Activated CD8-positive, alpha-beta T cell treated with anti-CD3 and anti-CD28 coated beads for 36 hours (primary cell): ENCODE measurements around the gene IPP. TPM values are rescaled to one million over a fixed set of nuclear protein-coding genes. Genes with fewer than 3 reads are reported as not detected.

ENCODE experiments used
- ATAC-seq: fragments of 200-7000 bp; cut with Tn5 transposase; one replicate; pipeline ENCODE4 v1.10.0; 2021; ENCODE audit warnings: mild to moderate bottlenecking, moderate library complexity
- CTCF ChIA-PET: fragments of 350-600 bp; sonication (Branson Sonifier 250); formaldehyde crosslinking; loops from one replicate; lab custom pipeline; 2021; ENCODE audit warnings: antibody characterized with exemption; lab: Charles Lee
- POLR2A ChIA-PET: fragments of 350-600 bp; sonication (Branson Sonifier 250); formaldehyde crosslinking; loops from one replicate; lab custom pipeline; 2021; ENCODE audit warnings: antibody characterized with exemption; lab: Charles Lee
- DNase-seq: peaks from one replicate; pipeline ENCODE4 v3.0.0-alpha.2; 2020
- H3K27ac Mint-ChIP-seq: one replicate; pipeline ENCODE4 v1.8.0; 2021; ENCODE audit warnings: mild to moderate bottlenecking, mixed read lengths
- H3K27me3 Mint-ChIP-seq: one replicate; pipeline ENCODE4 v1.8.0; 2021; ENCODE audit warnings: mixed read lengths
- H3K36me3 Mint-ChIP-seq: one replicate; pipeline ENCODE4 v1.8.0; 2021; ENCODE audit warnings: low read depth, mixed read lengths
- H3K4me1 Mint-ChIP-seq: one replicate; pipeline ENCODE4 v1.8.0; 2021; ENCODE audit warnings: low read depth, mixed read lengths
- H3K4me3 Mint-ChIP-seq: one replicate; pipeline ENCODE4 v1.8.0; 2021; ENCODE audit warnings: mild to moderate bottlenecking, moderate library complexity, mixed read lengths
- H3K9me3 Mint-ChIP-seq: one replicate; pipeline ENCODE4 v1.8.0; 2021; ENCODE audit warnings: mixed read lengths
- intact Hi-C: fragments of 100-400 bp; cut with micrococcal nuclease; formaldehyde crosslinking; loops from one replicate; pipeline ENCODE4 v1.10.0; 2022
- total RNA-seq, 2 experiments: library from RNA; stranded (reverse); gene quantifications; one replicate each; pipeline ENCODE4 v1.2.3, GENCODE V29; 2021
- TF ChIP-seq, protein P1 (sequence below): fragments of 200-600 bp; IDR thresholded peaks from one replicate; pipeline ENCODE4 v1.8.0; 2022; ENCODE audit warnings: antibody characterized with exemption, mild to moderate bottlenecking

Gene IPP
- total RNA-seq, 2 experiments from 2014 or later, result 14.7 to 16.7 TPM

- Mint-ChIP-seq H3K4me1 (peaks cover 5% of the 10 kb centered on the region), H3K9me3 (no peaks in the 10 kb centered on the region), H3K27me3 (no peaks in the 10 kb centered on the region), H3K4me3 (no peak overlapping the region), H3K36me3 (peaks cover 46% of the 10 kb centered on the region), H3K27ac (no peak overlapping the region)
- ATAC-seq, result no peak
- CTCF ChIA-PET, result interaction anchor here (0.7 to 1.1 kb wide), 2 partner anchors 10 to 22 kb away, joined by 3 read pairs; no protein-coding TSS in a partner anchor
- intact Hi-C loops, result no loop called here
- no peak for DNase-seq
- TF ChIP-seq, protein P1, sequence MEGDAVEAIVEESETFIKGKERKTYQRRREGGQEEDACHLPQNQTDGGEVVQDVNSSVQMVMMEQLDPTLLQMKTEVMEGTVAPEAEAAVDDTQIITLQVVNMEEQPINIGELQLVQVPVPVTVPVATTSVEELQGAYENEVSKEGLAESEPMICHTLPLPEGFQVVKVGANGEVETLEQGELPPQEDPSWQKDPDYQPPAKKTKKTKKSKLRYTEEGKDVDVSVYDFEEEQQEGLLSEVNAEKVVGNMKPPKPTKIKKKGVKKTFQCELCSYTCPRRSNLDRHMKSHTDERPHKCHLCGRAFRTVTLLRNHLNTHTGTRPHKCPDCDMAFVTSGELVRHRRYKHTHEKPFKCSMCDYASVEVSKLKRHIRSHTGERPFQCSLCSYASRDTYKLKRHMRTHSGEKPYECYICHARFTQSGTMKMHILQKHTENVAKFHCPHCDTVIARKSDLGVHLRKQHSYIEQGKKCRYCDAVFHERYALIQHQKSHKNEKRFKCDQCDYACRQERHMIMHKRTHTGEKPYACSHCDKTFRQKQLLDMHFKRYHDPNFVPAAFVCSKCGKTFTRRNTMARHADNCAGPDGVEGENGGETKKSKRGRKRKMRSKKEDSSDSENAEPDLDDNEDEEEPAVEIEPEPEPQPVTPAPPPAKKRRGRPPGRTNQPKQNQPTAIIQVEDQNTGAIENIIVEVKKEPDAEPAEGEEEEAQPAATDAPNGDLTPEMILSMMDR, result no peak
- POLR2A ChIA-PET, result interaction anchor here (0.6 kb wide), 2 partner anchors 78 to 345 kb away, joined by 4 to 5 read pairs; no protein-coding TSS in a partner anchor
Measured at GRCh38 chr1:45656573-45657226, 93.8 kb downstream of the IPP start.

GRCh38 chr1:45654540-45655280 is 95.7 kb downstream of the IPP start:
- H3K4me3 Mint-ChIP-seq, result no peak overlapping the region
- ChIA-PET POLR2A (interaction anchor here (1.0 to 1.4 kb wide), 2 partner anchors 28 to 133 kb away, joined by 3 read pairs; partner anchors contain the start of gene PRDX1), CTCF (interaction anchor here (0.8 kb wide), 1 partner anchor 23 kb away, joined by 4 read pairs; no protein-coding TSS in a partner anchor)

More at GRCh38 chr1:45654540-45655280, 95.7 kb downstream of the IPP start:
- intact Hi-C loops, result no loop called here
- DNase-seq (no peak), ATAC-seq (no peak)
- TF ChIP-seq, protein P1, result no peak
- Mint-ChIP-seq H3K36me3 (peaks cover 57% of the 10 kb centered on the region), H3K27me3 (no peaks in the 10 kb centered on the region), H3K27ac (no peak overlapping the region), H3K4me1 (peaks cover 8% of the 10 kb centered on the region), H3K9me3 (no peaks in the 10 kb centered on the region)

Other genes with a start within 250 kb of the IPP start
- 100 to 1,000 TPM; 547 to 553 TPM for gene PRDX1, start 228.8 kb downstream of the IPP start, total RNA-seq
- 100 to 1,000 TPM; 184 to 186 TPM for gene AKR1A1, start 199.8 kb downstream of the IPP start, total RNA-seq
- 100 to 1,000 TPM; 227 to 246 TPM for gene NASP, start 166.6 kb downstream of the IPP start, total RNA-seq
- 1 to 10 TPM; 1.7 to 1.9 TPM for gene CCDC17, start 126.6 kb downstream of the IPP start, total RNA-seq
- gene GPBP1L1, start 64.1 kb downstream of the IPP start, total RNA-seq, result 100 to 1,000 TPM in 1 of 2 experiments, 10 to 100 TPM in 1; 95.7 to 105 TPM
- gene TMEM69, start 62.5 kb downstream of the IPP start, total RNA-seq, result 10 to 100 TPM; 30.9 to 35.7 TPM
- gene MAST2, start 53.0 kb upstream of the IPP start, total RNA-seq, result 10 to 100 TPM; 18.2 to 19.5 TPM